Raji (cell line): ENCODE data around the gene SEPTIN11.

Experiments used
- POLR2A ChIP-seq: IDR thresholded peaks from 2 replicates; pipeline ENCODE4 v1.6.1; 2011; ENCODE audit warnings: low read depth, low read length, control low read depth; ENCODE audit not compliant: insufficient read depth

Gene SEPTIN11

GRCh38 chr4:76949276-76950051 is at the start of gene SEPTIN11:
Gene SEPTIN11, plus strand, starts transcription at chr4:76949752. Its CDS starts 152 bp downstream, at chr4:76949904.
- peak; percentile 79 for TF ChIP-seq POLR2A

DNA sequence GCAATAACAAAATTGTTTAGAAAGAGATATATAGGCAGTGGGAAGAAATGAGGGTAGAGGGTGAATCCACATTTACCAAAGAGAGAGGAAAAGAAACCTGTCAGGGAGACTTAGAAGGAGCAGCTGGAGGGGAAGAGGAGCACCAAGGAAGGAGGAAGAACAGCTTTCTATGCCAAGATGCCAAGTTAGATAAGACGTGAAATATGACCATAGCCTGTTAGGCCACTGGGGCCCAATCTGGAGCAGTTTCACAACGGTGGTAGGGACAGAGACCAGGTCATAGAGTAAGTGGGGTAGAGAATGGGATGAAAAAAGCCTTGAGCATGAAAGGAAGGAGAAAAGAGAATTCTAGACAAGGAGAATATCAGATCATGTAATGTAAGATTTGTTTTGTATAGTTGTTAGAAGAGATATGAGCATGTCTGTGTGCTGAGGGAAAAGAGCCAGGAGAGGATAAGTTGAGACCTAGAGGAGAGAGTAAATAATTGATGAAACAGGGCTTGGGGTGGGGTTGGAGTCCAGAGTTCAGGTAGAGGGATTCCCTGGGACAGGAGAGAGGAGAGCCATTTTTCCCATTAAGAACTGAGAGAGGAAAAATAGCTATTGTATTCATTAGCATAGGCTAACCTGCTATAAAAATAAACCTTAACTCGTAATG is 47.2 kb upstream of the SEPTIN11 start:
- TF ChIP-seq POLR2A = no peak

DNA sequence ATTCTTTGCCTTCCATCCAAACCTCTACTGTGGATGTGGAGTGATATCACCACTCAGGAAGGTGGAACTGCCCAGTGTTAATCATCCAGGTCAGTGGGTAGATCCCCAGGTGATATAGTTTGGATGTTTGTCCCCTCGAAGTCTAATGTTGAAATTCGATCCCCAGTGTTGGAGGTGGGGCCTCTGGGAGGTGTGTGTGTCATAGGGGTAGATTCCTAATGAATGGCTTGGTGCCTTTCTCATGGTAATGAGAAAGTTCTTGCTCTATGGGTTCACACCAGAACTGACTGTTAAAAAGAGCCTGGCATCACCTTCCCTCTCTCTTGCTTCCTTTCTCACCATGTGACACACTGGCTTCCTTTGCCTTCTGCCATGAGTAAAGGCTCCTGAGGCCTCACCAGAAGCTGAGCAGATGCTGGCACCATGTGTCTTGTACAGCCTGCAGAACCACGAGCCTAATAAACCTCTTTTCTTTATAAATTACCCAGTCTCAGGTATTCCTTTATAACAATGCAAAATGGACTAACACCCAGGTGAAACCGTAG is 44.8 kb upstream of the SEPTIN11 start:
- no peak for TF ChIP-seq POLR2A

- TF ChIP-seq POLR2A = no peak
Measured at GRCh38 chr4:76905521-76905920, 44.0 kb upstream of the SEPTIN11 start.

DNA sequence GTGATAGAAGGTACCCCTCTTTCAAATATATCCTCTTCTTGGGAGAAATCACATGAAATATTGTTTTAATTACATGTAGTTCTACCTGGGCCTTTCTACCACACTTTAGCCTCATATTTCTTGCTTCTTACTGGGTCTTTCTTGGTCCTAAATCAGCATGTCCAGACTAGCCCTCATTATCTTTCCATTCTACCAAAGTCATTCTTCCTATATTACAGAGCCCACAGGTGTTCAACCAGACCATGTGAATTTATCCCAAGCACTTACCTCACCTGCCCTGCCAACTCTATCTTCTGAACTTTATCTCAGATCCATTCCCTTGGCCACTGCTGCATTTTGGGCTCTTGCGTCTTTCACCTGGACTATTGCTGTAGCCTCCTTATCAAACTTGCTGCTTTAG is 39.8 kb upstream of the SEPTIN11 start:
- no peak for TF ChIP-seq POLR2A

- TF ChIP-seq POLR2A = no peak
Measured at GRCh38 chr4:76920715-76921114, 28.8 kb upstream of the SEPTIN11 start.

DNA sequence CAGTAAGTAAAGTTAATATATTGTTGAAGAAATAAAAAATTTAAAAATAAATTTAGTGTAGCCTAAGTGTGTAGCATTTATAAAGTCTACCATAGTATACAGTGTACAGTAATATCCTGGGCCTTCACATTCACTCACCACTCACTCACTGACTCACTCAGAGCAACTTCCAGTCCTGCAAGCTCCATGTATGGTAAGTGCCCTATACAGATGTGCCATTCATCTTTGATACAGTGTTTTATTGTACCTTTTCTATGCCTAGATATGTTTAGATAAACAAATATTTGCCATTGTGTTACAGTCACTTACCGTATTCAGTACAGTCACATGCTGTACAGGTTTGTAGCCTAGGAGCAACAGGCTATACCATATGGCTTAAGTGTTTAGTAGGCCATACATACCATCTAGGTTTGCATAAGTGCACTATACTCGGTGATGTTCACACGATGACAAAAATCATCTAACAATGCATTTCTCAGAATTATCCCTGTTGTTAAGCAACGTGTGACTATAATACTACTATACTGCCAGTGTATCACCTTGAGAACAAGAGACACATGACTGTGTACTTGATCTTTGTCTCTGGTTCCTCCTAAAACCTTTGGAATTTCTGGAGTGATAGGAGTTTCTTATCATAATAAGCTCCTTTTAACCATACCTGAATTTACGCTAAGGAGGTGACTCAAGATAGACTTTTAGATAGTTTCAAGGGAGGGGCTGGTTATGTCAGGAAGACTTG is 25.8 kb upstream of the SEPTIN11 start:
- TF ChIP-seq POLR2A = no peak

DNA sequence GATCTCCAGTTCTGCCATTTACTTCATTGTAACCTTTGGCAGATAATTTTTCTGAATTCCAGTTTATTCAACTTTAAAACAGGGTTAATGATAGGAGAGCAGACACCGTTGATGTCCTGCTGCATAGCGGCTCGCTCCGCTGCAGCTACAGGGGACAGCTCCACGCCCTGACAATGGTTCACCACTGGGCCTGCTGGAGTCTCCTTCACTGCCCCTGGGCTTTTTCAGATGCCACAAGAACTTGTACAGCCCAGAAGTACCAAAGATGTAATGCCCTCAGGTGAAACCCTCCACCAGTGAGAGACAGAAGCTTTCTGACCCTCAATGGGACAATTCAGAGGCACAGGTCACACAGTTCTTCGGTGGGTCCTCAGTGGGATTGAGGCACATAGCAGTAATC is 22.7 kb upstream of the SEPTIN11 start:
- no peak for TF ChIP-seq POLR2A

DNA sequence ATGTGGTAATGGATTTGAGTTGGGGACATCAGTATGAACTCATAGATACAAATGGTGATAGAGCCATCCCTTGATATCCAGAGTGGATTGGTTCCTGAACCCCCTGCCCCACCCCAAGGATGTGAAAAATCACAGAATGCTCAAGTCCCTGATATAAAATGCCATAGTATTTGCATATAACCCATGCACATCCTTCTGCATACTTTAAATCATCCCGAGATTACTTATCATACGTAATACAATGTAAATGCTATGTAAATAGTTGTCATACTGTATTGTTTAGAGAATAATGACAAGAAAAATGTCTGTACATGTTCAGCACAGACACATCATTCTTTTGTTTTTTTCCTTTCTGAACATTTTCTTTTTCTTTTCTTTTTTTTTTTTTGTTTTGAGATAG is 18.9 kb upstream of the SEPTIN11 start:
- no peak for TF ChIP-seq POLR2A

GRCh38 chr4:76931087-76931486 is 18.5 kb upstream of the SEPTIN11 start:
- TF ChIP-seq POLR2A = no peak

- no peak for TF ChIP-seq POLR2A
Measured at GRCh38 chr4:76931576-76932276, 17.8 kb upstream of the SEPTIN11 start.

- no peak for TF ChIP-seq POLR2A
Measured at GRCh38 chr4:76939184-76939583, 10.4 kb upstream of the SEPTIN11 start.

DNA sequence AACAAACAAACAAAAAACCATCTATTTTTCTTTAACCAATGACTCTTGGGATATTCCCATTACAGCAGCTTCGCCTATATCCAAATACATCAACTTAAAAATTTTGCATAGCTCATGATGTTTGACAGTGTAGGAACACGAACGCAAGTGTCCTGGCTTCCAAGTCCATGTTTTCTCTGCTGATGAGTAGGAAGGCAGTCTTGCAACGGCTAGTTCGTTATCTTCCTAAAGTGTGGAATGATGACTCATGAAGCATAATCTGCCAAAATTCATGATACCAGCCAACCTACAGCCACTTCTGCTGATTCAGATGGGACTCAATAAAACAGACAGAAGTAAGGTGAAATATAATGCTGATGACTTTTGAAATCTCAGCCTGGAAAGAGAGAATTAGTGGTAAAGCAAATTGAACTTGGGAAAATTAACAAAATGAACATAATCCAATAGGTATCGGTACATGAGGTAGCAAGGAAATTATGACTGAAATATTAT is 6.4 kb upstream of the SEPTIN11 start:
- TF ChIP-seq POLR2A = no peak

GRCh38 chr4:76943790-76944189 is 5.8 kb upstream of the SEPTIN11 start:
- TF ChIP-seq POLR2A = no peak

DNA sequence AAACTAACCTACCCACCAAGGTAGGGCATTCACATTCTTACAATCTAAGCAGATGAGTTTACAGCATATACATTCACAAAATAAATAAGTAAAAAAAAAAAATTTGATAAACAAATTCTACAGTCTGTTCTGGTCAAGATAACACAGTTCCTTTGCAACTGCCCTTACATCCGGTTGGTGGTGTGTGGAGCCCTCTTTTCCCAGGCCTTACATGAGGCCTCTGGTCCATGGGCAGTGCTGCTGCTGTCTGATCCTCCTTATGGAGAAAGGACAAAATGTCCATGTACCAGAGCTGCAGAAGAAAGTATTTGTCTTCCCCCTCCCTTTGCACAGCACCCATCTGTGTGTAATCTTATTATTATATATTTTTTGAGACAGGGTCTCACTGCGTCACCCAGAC is 2.2 kb upstream of the SEPTIN11 start:
- no peak for TF ChIP-seq POLR2A
